H1 (cell line): ENCODE measurements around the gene TRABD2B. TPM values are rescaled to one million over a fixed set of nuclear protein-coding genes. Genes with fewer than 3 reads are reported as not detected.

ENCODE experiments used
- EZH2 ChIP-seq: fragments of 200-600 bp; sonication (generic); IDR thresholded peaks from 2 replicates; pipeline ENCODE4 v1.7.1; 2012; ENCODE audit warnings: low read depth, mild to moderate bottlenecking, moderate library complexity, low read length, inconsistent platforms; ENCODE audit not compliant: severe bottlenecking
- KDM5A ChIP-seq: fragments of 200-600 bp; IDR thresholded peaks from 2 replicates; pipeline ENCODE4 v1.7.1; 2012; ENCODE audit warnings: mild to moderate bottlenecking, low read length, inconsistent platforms, mixed read lengths
- polyA plus RNA-seq, 7 experiments: library from polyadenylated mRNA; depleted of rRNA in 3 of 7; stranded (reverse) in 5 of 7; unstranded in 2 of 7; fragments of >200 nt in 5 of 7; fragments of 200-250 nt in 2 of 7; gene quantifications; 1 replicate in 5 of 7; 2 replicates in 1 of 7; 4 replicates in 1 of 7; pipeline versions ENCODE4 v1.2.1 to v1.2.3, GENCODE V29; 2011 to 2013; ENCODE audit warnings: missing spikeins in 2 of 7, mixed read lengths in 2 of 7
- total RNA-seq: library from RNA; stranded (reverse); fragmentation: NEBNext Ultra II Directional; extraction: Animal tissue kit (Norgen Biotek cat#: 25700); gene quantifications from 2 replicates; pipeline ENCODE4 v1.2.1, GENCODE V29; 2021

TRABD2B gene
- total and polyA plus RNA-seq, 2 of the 8 experiments (the other 6 are each of a cell fraction or from before 2014, with no cell fraction given), result 0.95 to 3.4 TPM

GRCh38 chr1:47870480-47870879 lies 126.7 kb downstream of the TRABD2B start (continued):
- no peak for TF ChIP-seq EZH2
- TF ChIP-seq KDM5A, result no peak
- TF ChIP-seq, all 59 proteins: peak for 0
